K562 (cell line): ENCODE data around the gene RERE. TPM values are rescaled to one million over a fixed set of nuclear protein-coding genes. Genes with fewer than 3 reads are reported as not detected.

Source experiments
- EHMT2 ChIP-seq: fragments of 450-650 bp; IDR thresholded peaks from 2 replicates; pipeline ENCODE4 v1.6.1; 2018; ENCODE audit warnings: antibody characterized with exemption
- FUS ChIP-seq: fragments of 200-400 bp; formaldehyde crosslinking; optimal IDR thresholded peaks from 2 replicates; pipeline ENCODE3; 2017; ENCODE audit warnings: low read depth, low read length
- HDAC6 ChIP-seq: IDR thresholded peaks from 2 replicates; pipeline ENCODE4 v1.6.1; 2012; ENCODE audit warnings: low read depth, mild to moderate bottlenecking, control low read depth, inconsistent platforms, low read length, moderate library complexity
- HNRNPUL1 ChIP-seq: fragments of 200-400 bp; formaldehyde crosslinking; IDR thresholded peaks from 2 replicates; pipeline ENCODE4 v1.6.1; 2017; ENCODE audit warnings: low read length
- KLF13 ChIP-seq: fragments of 450-650 bp; IDR thresholded peaks from 2 replicates; pipeline ENCODE4 v1.6.1; 2016; ENCODE audit warnings: missing genetic modification characterization, low read depth, mild to moderate bottlenecking, missing compliant biosample characterization, moderate library complexity, borderline replicate concordance
- MAFF ChIP-seq: IDR thresholded peaks from 2 replicates; pipeline ENCODE4 v1.6.1; 2012; ENCODE audit warnings: low read length, improper control_type of control experiment
- NFRKB ChIP-seq: fragments of 450-650 bp; IDR thresholded peaks from 2 replicates; pipeline ENCODE4 v1.6.1; 2016; ENCODE audit warnings: low read depth
- RBM34 ChIP-seq: fragments of 200-400 bp; formaldehyde crosslinking; IDR thresholded peaks from 2 replicates; pipeline ENCODE4 v1.6.1; 2018; ENCODE audit warnings: low read length, borderline replicate concordance; ENCODE audit not compliant: insufficient read depth
- SP1 ChIP-seq: sonication (generic); formaldehyde crosslinking; IDR thresholded peaks from 2 replicates; pipeline ENCODE4 v1.8.1; 2022; ENCODE audit warnings: mild to moderate bottlenecking, missing genetic modification reagents
- TEAD4 ChIP-seq, 2 experiments: sonication (generic) in 1 of 2; formaldehyde crosslinking in 1 of 2; IDR thresholded peaks; 2 replicates each; pipeline versions ENCODE4 v1.6.1 to v1.8.0; 2012 to 2022; ENCODE audit warnings: borderline replicate concordance in 1 of 2, inconsistent platforms in 1 of 2, low read length in 1 of 2, mild to moderate bottlenecking in 1 of 2, missing genetic modification reagents in 1 of 2
- ZNF133 ChIP-seq: fragments of 250-450 bp; sonication (Bioruptor Pico); IDR thresholded peaks from 2 replicates; pipeline ENCODE4 v1.4.0; 2020; ENCODE audit warnings: mild to moderate bottlenecking
- ZNF445 ChIP-seq: fragments of 250-450 bp; sonication (Bioruptor Pico); IDR thresholded peaks from 2 replicates; pipeline ENCODE4 v1.4.0; 2020; ENCODE audit warnings: low read depth, mild to moderate bottlenecking, moderate library complexity
- ZNF57 ChIP-seq: fragments of 450-650 bp; formaldehyde crosslinking; IDR thresholded peaks from 2 replicates; pipeline ENCODE4 v1.4.0; 2020; ENCODE audit warnings: mild to moderate bottlenecking, moderate library complexity
- polyA plus RNA-seq, 8 experiments: library from polyadenylated mRNA; depleted of rRNA in 4 of 8; stranded (reverse) in 5 of 8; unstranded in 3 of 8; fragments of >200 nt; fragmentation: Nextera tagmentation in 2 of 8; fragmentation: Illumina TruSeq in 1 of 8; extraction: Ambion mirVana in 2 of 8; extraction: Trizol in 1 of 8; gene quantifications; 2 replicates each; pipeline versions ENCODE4 v1.2.1 to v1.2.3, GENCODE V29; 2011 to 2014; ENCODE audit warnings: inconsistent platforms in 1 of 8, missing spikeins in 1 of 8
- total RNA-seq, 7 experiments: library from RNA; depleted of rRNA in 6 of 7; stranded (reverse); fragments of >200 nt in 6 of 7; fragmentation: Illumina TruSeq in 2 of 7; extraction: Trizol in 2 of 7; gene quantifications; 2 replicates each; pipeline versions ENCODE4 v1.2.1 to v1.2.3, GENCODE V29; 2011 to 2021; ENCODE audit warnings: low replicate concordance in 1 of 7
- TF ChIP-seq, protein P1 (sequence below), 2 experiments: fragments of 450-650 bp; formaldehyde crosslinking in 1 of 2; IDR thresholded peaks; 2 replicates each; pipeline versions ENCODE4 v1.4.0 to v1.6.1; 2014 to 2020; ENCODE audit warnings: mild to moderate bottlenecking in 2 of 2, borderline replicate concordance in 1 of 2, low read depth in 1 of 2
- TF ChIP-seq, protein P2 (sequence below): sonication (generic); IDR thresholded peaks from 2 replicates; pipeline ENCODE4 v1.6.1; 2016
- TF ChIP-seq, protein P3 (sequence below): fragments of 250-450 bp; sonication (Bioruptor Pico); IDR thresholded peaks from 2 replicates; pipeline ENCODE4 v1.4.0; 2020; ENCODE audit warnings: mild to moderate bottlenecking, moderate library complexity

Gene RERE
- total and polyA plus RNA-seq, 9 of the 15 experiments (the other 6 are each of a cell fraction or from before 2014, with no cell fraction given): 3.0 to 51.5 (median 13.4) TPM

DNA sequence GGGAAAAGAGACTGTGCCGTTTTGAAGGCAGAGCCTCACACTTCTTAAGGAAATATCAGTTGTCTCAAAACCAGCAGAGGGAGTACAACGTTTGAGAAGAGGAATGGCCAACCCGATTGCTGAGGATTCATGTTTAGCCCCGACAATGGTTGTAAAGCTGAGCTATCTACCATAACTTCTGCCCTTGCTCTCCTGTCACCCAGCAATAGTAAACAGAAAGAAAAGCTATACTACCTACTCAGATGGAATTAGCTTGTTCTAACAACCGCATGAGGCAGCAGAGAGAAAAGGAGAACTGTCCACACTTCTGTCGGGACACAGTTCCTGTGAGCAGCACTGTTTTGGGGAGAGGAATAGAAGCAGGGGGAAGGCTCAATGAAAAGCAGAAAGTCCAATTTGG lies 408.3 kb downstream of the RERE start (continued):
- no peak for TF ChIP-seq HNRNPUL1
- no peak for TF ChIP-seq ZNF133 (CRISPR knock-in tag)
- TF ChIP-seq KLF13: no peak
- TF ChIP-seq EHMT2: peak; percentile 23; the same call in 1 of the 2 replicates
- TF ChIP-seq ZNF445 (CRISPR knock-in tag): no peak
- TF ChIP-seq, protein P1, sequence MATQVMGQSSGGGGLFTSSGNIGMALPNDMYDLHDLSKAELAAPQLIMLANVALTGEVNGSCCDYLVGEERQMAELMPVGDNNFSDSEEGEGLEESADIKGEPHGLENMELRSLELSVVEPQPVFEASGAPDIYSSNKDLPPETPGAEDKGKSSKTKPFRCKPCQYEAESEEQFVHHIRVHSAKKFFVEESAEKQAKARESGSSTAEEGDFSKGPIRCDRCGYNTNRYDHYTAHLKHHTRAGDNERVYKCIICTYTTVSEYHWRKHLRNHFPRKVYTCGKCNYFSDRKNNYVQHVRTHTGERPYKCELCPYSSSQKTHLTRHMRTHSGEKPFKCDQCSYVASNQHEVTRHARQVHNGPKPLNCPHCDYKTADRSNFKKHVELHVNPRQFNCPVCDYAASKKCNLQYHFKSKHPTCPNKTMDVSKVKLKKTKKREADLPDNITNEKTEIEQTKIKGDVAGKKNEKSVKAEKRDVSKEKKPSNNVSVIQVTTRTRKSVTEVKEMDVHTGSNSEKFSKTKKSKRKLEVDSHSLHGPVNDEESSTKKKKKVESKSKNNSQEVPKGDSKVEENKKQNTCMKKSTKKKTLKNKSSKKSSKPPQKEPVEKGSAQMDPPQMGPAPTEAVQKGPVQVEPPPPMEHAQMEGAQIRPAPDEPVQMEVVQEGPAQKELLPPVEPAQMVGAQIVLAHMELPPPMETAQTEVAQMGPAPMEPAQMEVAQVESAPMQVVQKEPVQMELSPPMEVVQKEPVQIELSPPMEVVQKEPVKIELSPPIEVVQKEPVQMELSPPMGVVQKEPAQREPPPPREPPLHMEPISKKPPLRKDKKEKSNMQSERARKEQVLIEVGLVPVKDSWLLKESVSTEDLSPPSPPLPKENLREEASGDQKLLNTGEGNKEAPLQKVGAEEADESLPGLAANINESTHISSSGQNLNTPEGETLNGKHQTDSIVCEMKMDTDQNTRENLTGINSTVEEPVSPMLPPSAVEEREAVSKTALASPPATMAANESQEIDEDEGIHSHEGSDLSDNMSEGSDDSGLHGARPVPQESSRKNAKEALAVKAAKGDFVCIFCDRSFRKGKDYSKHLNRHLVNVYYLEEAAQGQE (IDR thresholded peaks at IDR 0.05; ENCODE audit: borderline replicate concordance): peak; percentile 42; the same call in 1 of the 2 replicates
- TF ChIP-seq, protein P1 (CRISPR knock-in tag; IDR thresholded peaks at IDR 0.05; ENCODE audit: low read depth): no peak
- TF ChIP-seq MAFF: peak; percentile 20; the same call in 1 of the 2 replicates
- no peak for TF ChIP-seq ZNF57 (CRISPR knock-in tag)
- TF ChIP-seq, protein P2, sequence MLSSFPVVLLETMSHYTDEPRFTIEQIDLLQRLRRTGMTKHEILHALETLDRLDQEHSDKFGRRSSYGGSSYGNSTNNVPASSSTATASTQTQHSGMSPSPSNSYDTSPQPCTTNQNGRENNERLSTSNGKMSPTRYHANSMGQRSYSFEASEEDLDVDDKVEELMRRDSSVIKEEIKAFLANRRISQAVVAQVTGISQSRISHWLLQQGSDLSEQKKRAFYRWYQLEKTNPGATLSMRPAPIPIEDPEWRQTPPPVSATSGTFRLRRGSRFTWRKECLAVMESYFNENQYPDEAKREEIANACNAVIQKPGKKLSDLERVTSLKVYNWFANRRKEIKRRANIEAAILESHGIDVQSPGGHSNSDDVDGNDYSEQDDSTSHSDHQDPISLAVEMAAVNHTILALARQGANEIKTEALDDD: peak; percentile 97
- no peak for TF ChIP-seq FUS
- no peak for TF ChIP-seq RBM34
- no peak for TF ChIP-seq HDAC6
- TF ChIP-seq NFRKB: no peak
- TF ChIP-seq, protein P3, sequence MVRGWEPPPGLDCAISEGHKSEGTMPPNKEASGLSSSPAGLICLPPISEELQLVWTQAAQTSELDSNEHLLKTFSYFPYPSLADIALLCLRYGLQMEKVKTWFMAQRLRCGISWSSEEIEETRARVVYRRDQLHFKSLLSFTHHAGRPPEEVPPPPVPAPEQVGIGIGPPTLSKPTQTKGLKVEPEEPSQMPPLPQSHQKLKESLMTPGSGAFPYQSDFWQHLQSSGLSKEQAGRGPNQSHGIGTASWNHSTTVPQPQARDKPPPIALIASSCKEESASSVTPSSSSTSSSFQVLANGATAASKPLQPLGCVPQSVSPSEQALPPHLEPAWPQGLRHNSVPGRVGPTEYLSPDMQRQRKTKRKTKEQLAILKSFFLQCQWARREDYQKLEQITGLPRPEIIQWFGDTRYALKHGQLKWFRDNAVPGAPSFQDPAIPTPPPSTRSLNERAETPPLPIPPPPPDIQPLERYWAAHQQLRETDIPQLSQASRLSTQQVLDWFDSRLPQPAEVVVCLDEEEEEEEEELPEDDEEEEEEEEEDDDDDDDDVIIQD (CRISPR knock-in tag): no peak
- TF ChIP-seq SP1: peak; percentile 44; the same call in 1 of the 2 replicates
- TF ChIP-seq TEAD4 (IDR thresholded peaks at IDR 0.05; ENCODE audit: low read length): peak; percentile 11; the same call in 1 of the 2 replicates
- TF ChIP-seq TEAD4 (CRISPR knock-in tag; IDR thresholded peaks at IDR 0.05; ENCODE audit: borderline replicate concordance): no peak
